AML-193 (cell line): ENCODE data around the gene PDE6B.
"Not testable (repeated sequence)": the region's sequence is repeated elsewhere in the genome, so short reads cannot be mapped to it uniquely, and the experiment has no call there.

Experiments used
- DNase-seq, 2 experiments: peaks; one replicate each; lab custom pipeline; 2025; lab: John Stamatoyannopoulos, UW

The PDE6B gene

DNA sequence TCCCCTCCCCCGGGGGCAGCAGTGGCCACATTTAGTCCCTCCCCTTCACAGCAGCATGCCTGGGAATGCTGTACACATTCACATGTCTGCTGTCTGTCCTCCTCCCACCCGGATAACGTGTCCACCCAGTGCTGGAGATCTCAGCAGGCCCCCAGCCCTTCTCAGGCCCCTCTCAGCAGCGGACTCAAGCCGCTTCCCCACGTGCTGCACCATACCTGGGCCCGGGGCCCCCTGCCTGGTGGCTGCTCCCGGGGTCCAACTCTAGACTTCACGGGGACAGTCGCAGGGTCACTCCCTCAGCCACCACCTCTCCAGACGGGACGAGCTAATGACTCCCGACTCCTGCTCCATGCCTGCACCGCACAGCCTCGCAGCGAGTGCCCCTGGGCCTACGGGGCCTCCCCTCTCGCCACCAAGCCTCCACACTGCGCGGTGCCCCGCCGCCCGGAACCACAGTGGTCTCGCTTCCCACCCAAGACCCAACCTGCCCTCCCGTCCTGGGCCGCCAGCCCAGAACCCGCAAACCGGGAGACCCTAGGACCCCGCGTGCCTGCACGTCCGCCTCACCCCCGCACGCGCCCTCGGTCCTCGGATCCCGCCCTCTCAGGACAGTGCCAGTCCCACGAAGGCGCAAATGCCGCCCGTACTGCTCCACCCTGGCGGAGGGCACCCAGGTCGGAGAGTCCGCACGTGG lies 79.0 kb downstream of the PDE6B start:
- DNase-seq = no peak

- no peak for DNase-seq
Measured at GRCh38 chr4:704971-705277, 79.6 kb downstream of the PDE6B start.

DNA sequence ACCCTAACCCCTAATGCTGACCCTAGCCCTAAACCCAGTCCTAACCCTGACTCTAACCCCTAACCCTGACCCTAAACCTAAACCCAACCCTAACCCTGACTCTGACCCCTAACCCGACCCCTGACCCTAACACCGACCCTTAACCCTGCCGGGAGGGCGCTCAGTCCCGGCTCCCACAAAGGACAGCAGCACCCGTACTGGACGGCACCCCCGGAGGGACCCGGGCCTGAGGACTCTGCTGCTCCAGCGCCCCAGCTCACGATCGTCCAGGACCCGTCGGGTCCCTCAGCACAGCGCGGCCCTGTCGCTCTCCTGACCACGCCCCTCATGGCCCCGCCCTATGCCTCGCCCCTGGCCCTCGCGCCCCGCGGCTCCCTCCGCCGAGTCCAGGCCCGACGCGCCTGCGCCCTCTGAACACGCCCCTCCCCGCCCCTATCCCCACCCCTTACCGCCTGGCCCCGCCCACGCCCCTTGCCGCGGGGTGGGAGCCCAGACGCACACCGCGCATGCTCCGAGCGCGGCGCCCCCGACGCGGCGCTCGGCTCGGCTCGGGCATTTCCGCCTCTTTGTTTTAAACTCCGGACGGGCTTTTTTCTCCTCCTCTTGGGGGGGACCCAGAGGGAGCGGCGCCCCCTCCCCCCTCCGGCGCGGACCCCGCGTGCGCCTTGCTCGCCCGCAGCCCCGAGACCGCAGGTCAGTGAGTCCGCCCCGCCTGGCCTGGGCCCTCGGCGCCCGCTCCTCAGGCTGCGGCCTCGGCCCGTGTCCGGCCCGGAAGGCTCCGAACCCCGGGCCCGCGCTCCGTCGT lies 80.1 kb downstream of the PDE6B start, which contains the start of gene PCGF3:
Gene PCGF3 (plus strand): TSS at position 555 of the 805 bp plus-strand sequence. CDS start 27,849 bp downstream, outside the sequence.
- peak; percentile 66 to 74 for DNase-seq

DNA sequence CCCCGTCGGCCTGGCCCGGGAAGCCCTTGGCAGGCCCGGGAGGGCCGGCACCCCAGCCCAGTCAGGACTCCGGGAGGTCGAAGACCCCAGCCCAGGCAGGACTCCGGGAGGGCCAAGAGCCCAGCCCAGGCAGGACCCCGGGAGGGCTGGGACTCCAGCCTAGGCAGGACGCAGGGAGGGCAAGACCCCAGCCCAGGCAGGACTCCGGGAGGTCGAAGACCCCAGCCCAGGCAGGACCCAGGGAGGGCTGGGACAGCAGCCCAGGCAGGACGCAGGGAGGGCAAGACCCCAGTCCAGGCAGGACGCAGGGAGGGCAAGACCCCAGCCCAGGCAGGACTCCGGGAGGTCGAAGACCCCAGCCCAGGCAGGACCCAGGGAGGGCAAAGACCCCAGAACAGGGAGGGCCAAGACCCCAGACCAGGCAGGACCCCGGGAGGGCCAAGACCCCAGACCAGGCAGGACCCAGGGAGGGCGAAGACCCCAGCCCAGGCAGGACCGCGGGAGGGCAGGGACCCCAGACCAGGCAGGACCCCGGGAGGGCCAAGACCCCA lies 80.8 kb downstream of the PDE6B start:
- DNase-seq = not testable (repeated sequence)

DNA sequence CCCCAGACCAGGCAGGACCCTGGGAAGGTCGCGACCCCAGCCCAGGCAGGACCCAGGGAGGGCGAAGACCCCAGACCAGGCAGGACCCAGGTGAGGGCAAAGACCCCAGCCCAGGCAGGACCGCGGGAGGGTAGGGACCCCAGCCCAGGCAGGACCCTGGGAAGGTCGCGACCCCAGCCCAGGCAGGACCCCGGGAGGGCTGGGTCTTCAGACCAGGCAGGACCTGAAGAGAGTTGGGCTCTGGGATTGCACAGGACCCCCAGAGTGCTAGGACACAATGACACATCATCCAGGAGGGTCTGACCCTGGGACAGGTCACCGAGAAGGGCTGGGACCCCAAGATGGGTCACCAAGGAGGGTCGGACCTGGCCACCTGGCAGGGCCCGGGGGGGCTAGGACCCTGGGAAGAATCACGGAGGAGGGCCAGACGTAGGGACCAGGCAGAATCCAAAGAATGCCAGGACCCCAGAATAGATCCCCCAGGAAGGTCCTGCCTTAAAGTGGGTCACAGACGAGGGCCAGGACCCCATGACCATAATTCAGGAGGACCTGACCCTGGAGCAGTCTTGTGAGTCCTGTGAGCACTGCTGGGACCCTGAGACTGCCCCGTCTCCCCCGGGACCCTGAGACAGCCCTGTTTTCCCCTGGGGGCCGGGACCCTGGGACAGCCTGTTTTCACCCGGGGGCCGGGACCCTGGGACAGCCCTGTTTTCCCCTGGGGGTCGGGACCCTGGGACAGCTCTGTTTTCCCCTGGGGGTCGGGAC lies 81.6 kb downstream of the PDE6B start:
- DNase-seq = no peak

GRCh38 chr4:707929-708630 lies 82.7 kb downstream of the PDE6B start:
- no peak for DNase-seq

DNA sequence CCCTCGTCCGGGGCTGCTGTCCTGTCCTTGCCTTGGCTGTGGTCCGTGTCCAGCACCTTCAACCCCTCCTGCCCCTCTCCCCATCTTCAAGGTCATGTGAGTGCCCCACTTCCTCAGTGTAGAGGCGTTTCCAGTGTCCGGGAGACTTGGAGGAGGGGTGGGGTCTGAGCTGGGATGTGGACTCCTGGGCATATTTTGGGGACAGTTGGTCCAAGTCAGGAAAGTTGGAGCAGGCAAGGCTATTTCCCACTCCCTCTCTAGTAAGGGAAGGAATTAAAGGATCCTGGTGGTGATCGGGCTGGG lies 83.2 kb downstream of the PDE6B start:
- DNase-seq = no peak

GRCh38 chr4:709348-709747 lies 84.0 kb downstream of the PDE6B start:
- no peak for DNase-seq

- no peak for DNase-seq
Measured at GRCh38 chr4:710116-710515, 84.7 kb downstream of the PDE6B start.

DNA sequence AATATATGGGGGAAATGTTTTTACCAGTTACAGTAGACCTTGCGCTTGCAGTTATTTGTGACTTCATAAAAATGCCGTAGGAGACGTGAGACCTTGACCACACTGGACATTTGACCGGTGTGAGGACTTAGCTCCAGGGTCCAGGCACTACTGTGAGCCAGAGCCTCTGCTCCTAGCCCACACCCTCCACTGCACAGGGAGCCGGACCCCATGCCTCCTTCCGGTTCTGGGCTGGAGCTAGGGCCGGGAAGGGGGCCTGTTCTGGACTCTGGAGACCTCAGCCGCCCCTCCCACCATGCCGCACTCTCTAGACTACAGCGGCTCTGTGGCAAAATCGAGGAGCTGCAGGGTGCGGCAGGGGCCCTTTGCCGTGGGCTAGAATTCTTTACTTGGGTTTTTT lies 85.5 kb downstream of the PDE6B start:
- DNase-seq = no peak

GRCh38 chr4:712093-712492 lies 86.7 kb downstream of the PDE6B start:
- no peak for DNase-seq

DNA sequence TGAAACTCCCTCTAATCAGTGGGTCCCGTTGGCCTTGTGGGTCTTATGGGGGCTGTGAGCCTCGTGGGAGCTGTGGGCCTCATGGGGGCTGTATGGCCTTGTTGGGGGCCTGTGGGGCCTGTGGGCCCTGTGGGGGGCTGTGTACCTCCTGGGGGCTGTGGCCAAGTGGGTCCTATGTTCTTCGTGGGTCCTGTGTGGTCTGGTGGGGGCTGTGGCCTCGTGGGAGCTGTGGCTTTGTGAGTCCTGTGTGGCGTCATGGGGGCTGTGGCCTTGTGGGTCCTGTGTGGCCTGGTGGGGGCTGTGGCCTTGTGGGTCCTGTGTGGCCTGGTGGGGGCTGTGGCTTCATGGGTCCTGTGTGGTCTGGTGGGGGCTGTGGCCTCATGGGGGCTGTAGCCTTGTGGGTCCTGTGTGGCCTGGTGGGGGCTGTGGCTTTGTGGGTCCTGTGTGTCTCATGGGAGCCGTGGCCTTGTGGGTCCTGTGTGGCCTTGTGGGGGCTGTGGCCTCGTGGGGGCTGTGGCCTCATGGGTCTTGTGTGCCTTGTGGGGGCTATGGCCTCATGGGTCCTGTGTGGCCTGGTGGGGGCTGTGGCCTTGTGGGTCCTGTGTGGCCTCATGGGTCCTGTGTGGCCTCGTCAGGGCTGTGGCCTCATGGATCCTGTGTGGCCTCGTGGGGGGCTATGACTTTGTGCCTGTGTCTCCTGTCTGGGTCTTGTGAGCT lies 87.7 kb downstream of the PDE6B start:
- DNase-seq = no peak

DNA sequence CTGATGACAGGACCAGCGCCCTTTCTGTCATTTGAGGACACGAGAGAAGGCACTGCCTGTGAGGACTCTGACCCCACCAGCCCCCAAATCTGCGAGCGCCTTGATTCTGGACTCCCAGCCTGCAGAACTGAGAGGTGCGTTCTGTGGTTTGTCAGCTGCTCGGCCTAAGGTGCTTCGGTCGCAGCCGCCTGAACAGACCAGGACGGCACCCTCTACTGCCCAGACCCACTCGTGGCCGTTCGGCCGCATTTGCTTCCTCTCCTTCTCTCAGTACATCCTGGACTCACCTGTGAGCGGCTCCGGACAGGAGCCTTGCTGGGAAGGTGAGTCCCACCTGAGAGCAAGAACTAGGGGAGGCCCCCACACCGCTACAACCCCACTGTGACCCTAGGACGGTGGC lies 88.7 kb downstream of the PDE6B start:
- no peak for DNase-seq

- no peak for DNase-seq
Measured at GRCh38 chr4:717601-718320, 92.4 kb downstream of the PDE6B start.

DNA sequence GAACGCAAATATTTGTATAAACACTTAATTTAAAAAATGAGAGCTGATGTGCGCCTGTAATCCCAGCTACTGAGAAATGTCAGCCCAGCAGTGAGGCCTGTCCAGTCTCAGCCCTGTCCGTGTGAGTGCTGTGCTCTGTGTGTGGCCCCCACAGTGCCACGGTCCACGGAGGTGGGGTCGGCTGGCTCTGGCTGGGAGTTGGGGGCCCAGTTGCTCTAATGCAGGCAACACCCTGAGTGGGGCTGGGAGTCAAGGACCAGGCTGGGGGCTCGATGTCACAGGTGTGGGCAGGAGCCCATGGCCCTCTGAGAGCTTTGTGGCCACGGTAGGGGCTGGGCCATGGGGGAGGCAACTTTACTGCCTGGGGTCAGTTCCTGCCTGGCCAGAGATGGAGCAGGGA lies 93.1 kb downstream of the PDE6B start:
- DNase-seq = no peak
